HG03520 (cell line): Measurements from ENCODE around the gene MAP4.
"Not testable (repeated sequence)": the region's sequence is repeated elsewhere in the genome, so short reads cannot be mapped to it uniquely, and the experiment has no call there.

ENCODE experiments used
- ATAC-seq: cut with Tn5 transposase; IDR thresholded peaks from one replicate; pipeline ENCODE4 v1.9.1; 2021; ENCODE audit warnings: mild to moderate bottlenecking, moderate library complexity; ENCODE audit not compliant: unreplicated experiment

MAP4 gene

GRCh38 chr3:48018841-48019240 is 2.6 kb upstream of the MAP4 start:
- no peak for ATAC-seq

DNA sequence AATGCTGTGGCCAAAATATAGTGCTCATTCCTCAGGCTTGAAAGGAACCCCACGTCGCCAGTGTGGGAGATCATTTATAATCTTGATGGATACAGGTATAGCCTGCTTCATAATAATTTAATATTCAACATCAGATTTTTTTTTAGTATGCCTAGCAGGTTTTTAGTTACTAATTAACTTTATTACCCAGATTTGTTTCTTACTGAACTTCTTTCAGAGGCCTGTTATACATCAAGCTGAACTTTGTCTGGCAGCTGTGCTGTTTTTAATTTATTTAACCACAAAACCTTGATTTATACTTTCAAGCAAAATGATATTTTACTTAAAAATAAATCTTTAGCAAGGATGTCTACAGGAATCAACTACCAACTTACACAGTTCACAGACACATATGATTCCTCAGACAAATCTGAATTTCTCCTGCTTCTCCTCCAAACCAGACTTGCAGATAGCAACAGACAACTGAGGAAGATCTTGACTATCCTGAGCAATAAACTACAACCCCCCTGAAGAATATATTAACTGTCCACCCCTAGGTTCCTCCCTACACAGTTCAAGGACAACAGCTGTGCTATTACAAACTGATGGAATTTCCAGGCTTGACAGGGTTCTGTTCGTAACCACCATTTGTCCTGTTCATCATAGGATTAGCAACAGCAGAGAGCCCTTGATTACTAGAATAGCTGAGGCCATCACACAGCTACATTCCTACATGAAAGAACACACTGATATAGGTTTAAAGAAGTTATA is 610 bp downstream of the MAP4 start:
- ATAC-seq = no peak

- ATAC-seq = no peak
Observed at GRCh38 chr3:48014358-48014757, 1.9 kb downstream of the MAP4 start.

GRCh38 chr3:48013288-48013980 is 2.8 kb downstream of the MAP4 start:
- ATAC-seq = no peak

DNA sequence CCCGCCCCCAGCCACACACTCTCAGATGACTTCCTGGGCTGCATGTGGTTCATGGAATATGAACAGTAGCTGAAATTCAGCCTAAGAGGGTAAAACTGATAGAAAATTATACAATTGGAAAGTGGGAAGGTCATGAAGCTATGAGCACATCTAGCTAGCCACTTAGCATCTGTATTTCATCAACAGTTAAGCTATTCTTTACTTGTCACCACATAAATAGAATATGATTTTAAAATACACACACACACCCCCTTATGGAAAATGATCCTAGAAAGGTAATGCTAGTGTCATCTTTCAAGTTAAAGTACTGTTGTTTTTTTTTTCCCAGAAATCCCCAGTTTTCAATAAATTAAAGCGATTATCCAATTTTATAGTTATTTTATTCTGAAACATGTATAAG is 3.6 kb downstream of the MAP4 start:
- no peak for ATAC-seq

DNA sequence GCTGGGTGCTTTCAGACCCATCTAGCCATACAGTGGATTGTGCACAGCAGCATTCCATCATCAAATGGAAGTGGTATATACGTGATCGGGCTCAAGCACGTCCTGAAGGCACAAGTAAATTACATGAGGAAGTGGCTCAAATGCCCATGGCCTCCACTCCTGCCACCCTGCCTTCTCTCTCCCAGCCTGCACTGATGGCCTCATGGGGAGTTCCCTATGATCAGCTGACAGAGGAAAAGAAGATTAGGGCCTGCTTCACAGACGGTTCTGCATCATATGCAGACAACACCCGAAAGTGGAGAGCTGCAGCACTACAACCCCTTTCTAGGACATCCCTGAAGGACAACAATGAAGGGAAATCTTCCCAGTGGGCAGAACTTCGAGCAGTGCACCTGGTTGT is 8.2 kb downstream of the MAP4 start:
- ATAC-seq = not testable (repeated sequence)

GRCh38 chr3:48007361-48007760 is 8.9 kb downstream of the MAP4 start:
- not testable (repeated sequence) for ATAC-seq

DNA sequence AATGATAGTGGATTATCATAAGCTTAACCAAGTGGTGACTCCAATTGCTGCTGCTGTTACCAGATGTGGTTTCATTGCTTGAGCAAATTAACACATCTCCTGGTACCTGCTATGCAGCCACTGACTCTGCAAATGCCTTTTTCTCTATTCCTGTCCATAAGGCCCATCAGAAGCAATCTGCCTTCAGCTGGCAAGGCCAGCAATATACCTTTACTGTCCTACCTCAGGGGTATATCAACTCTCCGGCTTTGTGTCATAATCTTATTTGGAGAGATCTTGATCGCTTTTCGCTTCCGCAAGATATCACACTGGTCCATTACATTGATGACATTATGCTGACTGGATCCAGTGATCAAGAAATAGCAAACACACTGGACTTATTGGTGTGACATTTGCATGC is 9.4 kb downstream of the MAP4 start:
- ATAC-seq = not testable (repeated sequence)

- ATAC-seq = no peak
Observed at GRCh38 chr3:48004694-48005093, 11.5 kb downstream of the MAP4 start.

DNA sequence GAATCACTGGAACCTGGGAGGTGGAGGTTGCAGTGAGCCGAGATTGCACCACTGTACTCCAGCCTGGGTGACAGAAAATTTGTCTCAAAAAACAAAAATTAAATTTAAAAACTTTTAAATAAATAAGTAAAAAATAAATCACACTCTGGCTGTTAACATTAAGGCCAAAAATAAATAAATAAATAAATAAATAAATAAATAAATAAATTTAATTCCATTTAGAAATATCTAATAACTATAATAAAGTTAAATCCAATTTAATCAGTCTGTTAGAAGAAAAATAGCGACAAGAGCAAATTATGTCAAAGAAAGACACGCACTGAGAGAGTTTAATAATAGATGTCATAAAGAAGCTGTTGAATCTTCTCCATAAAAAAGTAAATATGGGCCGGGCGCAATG is 13.4 kb downstream of the MAP4 start:
- no peak for ATAC-seq

- no peak for ATAC-seq
Observed at GRCh38 chr3:48001991-48002390, 14.2 kb downstream of the MAP4 start.

- ATAC-seq = no peak
Observed at GRCh38 chr3:48000212-48000611, 16.0 kb downstream of the MAP4 start.

GRCh38 chr3:47996440-47996839 is 19.8 kb downstream of the MAP4 start:
- ATAC-seq = no peak

DNA sequence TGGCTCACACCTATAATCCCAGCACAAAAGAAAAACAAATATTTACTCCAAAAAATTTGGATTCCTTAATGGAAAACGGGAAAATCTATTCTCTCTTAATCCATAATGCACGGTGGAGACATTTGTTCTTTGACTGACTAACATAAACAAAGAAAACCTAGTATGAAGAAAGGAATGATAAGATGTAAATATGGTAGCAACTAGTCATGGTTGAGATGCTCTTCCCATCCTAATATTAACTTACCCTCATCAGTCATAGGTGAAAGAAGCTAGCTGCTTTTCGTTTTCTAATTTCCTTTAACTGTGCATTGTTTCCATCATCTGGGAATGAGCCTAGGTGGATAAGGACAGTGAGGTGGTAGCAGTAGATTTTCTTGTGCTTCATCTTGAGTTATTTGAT is 22.0 kb downstream of the MAP4 start:
- ATAC-seq = no peak

DNA sequence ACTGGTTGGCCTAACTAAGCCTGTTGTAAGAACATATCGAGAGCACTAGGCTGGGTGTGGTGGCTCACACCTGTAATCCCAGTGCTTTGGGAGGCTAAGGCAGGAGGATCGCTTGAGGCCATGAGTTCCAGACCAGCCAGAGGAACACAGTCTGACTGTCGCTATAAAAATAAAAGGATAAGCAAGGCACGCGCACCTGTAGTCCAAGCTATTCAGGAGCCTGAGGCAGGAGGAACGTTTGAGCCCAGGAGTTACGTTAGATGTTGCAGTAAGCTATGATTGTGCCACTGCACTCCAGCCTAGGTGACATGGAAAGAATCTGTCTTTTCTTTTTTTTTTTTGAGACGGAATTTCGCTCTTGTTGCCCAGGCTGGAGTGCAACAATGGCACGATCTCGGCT is 24.9 kb downstream of the MAP4 start:
- no peak for ATAC-seq

DNA sequence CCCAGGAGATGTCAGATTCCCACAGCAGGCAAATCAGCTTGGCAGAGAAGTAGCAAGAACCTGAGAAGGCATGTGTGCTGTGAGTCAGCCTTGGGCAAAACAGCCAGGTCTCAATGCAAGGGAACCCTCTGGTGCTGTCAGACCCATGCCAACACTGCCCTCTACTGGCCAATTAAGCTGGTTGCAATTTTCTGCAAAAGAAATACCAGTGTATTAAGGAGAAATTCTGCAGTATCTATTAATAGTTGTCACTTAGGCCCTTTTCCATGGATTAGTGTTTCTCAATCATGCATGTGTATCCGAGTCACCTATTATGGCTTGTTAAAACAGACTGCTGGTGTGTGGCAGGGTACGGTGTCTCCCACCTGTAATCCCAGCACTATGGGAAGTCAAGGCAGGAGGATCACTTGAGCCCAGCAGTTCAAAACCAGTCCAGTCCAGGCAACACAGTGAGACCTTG is 26.2 kb downstream of the MAP4 start:
- ATAC-seq = no peak

DNA sequence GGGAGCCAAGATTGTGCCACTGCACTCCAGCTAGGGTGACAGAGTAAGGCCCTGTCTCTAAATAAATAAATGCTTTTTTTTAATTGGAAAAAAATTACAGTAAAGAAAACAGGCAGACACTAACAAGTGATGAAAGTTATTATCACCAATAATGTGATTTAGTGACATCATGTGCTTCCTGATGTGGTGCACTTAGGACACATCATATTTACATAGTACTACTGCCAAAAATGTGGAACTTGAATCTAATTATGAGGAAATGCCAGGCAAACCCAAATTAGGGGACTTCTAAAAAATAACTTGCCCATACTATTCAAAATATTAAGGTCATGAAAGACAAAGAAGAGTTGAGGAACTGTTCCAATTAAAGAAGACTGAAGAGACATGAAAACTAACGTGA is 30.8 kb downstream of the MAP4 start:
- no peak for ATAC-seq

DNA sequence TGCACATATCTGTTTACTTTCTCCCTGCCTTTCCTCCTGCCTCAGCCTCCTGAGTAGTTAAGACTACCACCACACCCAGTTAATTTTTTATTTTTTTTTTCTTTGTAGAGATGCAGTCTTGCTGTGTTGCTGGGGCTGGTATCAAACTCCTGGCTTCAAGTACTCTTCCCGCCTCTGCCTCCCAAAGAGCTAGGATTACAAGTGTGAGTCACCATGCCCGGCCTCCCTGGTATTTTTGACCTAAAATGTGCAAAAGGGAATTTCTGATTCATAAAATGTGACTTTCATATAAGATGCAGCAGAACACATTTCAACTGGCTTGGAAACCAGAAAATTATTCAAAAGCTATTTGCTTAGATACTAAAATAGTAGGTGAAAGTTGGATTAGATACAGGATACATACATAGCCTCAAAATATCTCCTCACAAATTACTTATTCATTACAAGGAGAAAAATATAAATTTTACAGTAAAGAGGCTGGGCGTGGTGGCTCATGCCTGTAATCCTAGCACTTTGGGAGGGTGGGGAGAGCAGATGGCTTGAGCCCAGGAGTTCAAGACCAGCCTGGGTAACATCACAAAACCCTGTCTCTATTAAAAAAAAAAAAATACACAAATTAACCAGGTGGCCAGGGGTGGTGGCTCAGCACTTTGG is 32.0 kb downstream of the MAP4 start:
- no peak for ATAC-seq

- no peak for ATAC-seq
Observed at GRCh38 chr3:47980795-47981194, 35.4 kb downstream of the MAP4 start.

DNA sequence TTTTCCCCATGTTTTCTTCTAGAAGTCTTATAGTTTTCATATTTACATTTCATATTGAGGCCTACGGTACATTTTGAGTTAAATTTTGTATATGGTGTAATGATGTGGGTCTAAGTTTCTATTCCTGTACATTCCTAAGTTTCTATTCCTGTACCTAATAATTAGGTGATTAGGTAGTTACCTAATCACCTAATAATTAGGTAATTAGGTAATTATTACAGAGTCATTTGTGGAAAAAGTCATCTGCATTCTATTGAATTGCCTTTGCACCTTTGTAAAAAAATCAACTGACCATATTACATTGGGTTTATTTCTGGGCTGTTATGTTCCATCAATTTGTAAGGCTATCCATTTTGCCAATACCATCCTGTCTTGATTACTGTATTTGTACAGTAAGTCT is 37.1 kb downstream of the MAP4 start:
- no peak for ATAC-seq

GRCh38 chr3:47978386-47978785 is 37.8 kb downstream of the MAP4 start:
- ATAC-seq = no peak

GRCh38 chr3:47976135-47976732 is 40.0 kb downstream of the MAP4 start:
- ATAC-seq = no peak
